Measurements from ENCODE around the gene SWI5.

SWI5 gene

GRCh38 chr9:128280084-128280622 is 4.1 kb downstream of the SWI5 start:
- no peak for DNase-seq

DNA sequence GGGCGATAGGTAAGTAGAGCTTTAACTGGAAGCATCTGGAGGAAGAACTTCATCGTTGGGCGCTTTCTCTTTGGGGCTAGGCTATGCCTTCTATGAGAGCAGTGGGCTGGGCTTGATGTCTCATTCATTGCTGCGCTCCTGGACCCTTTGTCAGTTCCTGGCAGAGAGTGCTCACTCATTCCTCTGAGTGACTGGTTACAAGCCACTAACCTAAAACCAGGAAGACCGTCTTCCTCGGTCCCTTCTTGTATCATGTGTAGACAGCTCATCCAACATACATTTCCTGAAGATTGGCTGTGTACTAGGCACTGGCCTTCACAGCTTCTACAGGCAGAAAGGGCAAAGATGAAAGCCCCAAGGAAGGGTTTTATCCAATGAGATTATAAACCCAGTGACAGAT is 6.4 kb downstream of the SWI5 start:
- DNase-seq = no peak

DNA sequence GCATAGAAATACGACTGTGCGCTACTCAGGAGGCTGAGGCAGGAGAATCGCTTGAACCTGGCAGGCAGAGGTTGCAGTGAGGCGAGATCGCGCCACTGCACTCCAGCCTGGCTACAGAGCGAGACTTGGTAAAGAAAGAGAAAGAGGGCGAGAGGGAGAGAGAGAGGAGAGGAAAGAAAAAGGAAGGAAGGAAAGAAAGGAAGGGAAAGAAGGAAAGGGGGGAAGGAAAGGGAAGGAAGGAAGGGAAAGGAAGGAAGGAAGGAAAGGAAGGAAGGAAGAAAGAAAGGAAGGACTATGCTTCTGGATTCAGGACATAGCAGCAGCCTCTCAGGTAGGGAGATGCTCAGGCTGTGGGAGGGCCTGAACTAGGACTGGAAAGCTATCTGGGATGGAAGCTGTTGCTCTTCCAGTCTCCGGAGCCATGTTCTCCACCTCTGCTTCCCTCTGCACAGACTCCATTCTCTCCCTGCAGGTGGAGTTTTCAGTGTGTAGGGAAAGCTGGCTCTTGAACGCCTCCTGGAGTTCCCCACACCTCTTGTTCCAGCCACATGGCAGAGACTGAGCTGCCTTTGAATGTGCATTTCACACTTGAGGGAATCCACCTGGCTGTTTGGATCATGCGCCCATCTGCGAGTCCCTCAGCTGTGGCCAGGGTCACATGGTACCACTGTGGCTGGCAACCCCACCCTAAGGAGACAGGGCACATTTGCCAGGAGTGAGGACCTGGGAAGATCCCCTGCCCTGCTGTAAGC is 9.1 kb downstream of the SWI5 start:
- DNase-seq = no peak

DNA sequence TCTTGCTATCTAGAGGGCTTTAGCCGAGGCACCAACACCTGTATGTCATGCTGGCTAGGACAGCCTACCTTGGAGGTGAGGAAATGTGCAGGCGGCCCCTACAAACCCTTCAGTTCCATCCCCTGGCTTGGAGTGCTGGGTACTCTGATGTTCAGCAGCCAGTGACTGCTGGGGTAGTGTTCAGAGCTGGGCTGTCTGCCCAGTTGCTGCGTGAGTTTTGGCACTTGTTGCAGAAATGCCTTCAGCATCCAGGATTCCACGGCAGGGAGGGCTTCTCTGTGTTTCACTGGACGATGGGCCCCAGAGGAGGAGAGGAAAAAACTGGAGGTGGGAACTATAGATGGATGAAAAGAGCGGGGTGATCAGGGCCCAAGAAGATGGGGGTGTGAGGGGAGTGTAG is 10.4 kb downstream of the SWI5 start:
- no peak for DNase-seq

DNA sequence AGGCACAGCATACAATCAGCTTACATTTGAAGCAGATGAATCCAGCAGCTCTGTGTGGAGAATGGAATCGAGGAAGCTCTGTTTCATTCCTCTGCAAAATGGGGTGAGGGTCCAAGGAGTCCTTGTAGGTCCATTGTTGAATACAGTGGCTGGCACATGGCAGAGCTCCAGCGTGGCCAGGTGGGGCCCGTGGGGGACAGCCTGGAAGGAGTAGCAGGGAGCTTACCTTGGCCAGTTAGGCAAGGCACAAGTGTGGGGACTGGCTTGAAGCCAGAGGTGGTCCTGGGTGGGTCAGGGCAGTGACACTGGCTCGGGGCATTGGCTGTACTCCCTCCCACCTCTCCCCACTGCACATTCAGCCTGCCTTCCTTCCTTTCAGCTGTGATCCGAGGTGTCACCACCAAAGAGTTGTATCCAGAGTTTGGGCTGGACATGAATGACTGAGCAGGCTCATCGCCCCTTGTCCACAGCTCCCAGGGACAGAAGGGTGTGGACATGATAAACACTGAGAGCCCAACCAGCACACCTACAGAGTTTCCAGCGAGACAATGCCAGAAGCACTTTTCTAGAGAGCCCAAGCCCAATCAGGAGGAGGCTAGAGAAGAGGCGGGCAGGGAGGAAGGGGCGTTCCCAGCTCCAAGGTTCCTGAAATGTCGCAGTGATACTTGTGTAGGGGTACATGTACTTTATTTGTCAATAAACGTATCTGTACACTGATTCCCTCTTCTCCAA is 12.4 kb downstream of the SWI5 start:
- DNase-seq = no peak

DNA sequence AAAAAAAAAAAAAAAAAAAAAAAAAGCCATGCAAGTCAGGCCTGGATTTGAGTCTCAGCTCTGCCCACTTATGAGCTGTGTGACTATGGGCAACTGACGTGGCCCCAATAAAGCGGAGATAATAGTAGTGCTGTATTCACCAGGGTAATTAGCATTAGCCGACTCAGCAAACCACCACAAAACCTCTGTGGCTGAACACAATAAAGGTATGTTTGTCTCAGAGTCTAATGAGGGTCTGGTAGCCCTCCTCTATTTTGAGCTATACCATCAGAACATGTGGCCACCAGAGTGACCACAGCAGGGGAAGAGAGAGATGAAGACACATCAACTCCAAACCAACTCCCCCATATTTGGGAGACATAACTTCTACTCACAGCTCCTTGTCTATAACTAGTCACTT is 15.9 kb downstream of the SWI5 start:
- DNase-seq = no peak

DNA sequence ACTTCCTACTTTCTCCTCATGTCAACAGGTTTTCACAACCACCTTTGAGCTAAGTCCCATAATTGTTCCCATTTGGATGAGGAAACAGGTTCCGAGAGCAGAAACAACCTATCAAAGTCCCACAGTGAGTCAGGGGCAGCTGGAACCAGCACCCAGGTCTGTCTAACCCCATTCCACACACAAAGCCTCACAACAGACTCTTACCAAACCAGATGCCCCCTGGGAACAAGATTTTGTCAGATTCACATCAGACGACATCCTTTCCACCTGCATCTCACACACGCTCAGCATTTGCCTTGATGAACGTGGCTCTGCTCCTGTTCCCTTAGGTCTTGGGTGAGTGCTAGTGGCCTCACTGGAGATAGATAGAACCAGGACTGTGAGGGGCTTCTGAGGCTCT is 17.0 kb downstream of the SWI5 start:
- DNase-seq = no peak

- DNase-seq = no peak
Measured at GRCh38 chr9:128294142-128294541, 18.1 kb downstream of the SWI5 start.

DNA sequence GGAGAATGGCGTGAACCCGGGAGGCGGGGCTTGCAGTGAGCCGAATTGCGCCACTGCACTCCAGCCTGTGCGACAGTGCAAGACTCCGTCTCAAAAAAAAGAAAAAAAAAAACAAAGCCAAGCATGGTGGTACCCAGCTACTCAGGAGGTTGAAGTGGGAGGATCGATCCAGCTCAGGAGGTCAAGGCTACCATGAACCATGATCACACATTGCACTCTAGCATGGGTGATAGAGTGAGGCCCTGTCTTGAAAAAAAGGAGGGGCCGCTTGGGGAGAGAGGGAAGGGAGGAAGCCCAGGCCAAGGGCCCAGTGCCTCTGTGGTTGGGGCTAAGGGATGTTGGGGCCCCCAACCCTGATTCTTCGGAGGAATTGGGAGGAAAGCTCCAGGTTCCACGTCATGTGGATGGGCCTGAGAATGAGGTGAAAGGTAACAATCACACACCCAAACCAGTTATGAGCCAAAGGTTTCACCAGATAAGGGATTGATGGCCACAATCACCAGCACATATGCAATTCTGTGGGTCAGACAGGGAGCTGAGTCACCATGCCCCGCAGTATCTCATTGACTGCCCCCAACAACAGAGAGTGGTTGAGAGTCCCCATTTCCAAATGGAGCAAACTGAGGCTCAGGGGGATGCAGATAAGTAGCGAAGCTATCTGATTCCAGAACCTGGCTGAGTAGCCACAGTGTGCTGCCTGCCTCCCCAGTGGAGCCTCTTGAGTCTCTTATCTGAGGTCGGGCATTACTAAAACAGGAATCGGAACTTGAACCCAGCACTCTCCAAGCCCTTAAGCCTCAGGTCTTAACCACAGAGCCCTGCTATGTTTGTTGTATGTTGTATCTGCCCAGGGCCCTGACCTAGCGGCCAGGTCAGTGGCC is 20.5 kb downstream of the SWI5 start:
- DNase-seq = no peak

DNA sequence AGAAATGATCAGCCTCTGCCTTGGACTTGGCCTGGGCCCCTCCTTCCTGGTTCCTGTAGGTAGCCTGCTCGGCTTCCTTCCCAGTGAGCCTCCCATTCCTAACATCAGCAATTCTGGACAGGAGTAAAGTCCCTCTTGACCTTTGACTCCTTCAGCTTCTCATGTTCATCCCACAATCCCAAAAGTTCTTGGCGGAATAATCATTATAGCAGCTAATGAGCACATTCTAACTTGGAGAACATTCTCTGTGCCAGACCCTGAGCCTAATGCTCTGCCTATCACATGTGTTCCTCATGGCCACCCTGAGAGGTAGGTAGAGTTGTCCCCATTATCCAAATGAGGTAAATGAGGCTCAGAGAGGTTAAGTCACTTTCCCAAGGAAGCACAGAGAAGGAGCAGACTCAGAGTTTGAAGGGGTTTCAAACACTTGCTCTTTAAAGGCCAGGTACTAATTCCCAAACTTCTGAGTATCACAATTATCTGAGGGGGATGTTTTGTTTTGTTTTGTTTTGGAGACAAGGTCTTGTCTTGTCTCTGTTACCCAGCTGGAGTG is 21.2 kb downstream of the SWI5 start:
- no peak for DNase-seq

DNA sequence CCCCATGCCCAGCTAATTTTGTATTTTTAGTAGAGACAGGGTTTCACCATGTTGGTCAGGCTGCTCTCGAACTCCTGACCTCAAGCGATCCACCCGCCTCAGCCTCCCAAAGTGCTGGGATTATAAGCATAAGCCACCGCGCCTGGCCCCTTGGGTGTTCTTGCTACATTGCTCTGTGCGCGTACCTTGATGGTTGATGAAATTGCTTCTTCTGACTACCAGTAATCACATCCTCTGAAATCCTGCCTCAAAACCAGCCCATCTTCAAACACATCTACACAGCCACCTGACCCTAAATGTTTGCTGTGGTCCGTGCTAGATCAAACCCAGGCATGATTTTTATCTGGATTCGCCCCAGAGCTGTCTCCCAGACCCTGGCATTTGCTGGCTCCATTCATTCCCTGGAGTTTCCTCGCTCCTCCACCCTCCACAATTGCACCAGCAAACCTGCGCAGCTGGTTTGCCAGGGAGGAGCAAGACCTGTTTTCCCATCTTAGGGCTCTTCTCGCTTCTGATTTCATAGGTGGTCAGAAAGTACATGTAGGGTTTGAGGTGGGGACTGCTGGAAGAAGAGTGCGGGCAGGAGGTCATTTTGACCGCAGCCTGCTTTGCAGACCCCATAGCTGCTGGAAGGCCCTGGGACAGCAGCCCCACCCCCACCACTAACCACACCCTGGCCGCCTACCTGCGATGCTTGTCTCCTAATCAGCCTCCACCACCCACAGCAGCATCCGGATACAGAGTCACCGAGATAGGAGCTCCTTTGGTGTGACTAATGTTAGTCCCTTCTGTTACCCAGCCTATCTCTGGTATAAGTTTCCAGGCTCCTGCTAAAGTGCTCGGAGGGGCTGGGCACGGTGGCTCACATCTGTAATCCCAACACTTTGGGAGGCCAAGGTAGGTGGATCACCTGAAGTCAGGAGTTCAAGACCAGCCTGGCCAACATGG is 22.7 kb downstream of the SWI5 start:
- DNase-seq = no peak

GRCh38 chr9:128304136-128304970 is 28.3 kb downstream of the SWI5 start:
- DNase-seq = no peak

GRCh38 chr9:128304971-128305288 is 28.9 kb downstream of the SWI5 start:
- DNase-seq = no peak

DNA sequence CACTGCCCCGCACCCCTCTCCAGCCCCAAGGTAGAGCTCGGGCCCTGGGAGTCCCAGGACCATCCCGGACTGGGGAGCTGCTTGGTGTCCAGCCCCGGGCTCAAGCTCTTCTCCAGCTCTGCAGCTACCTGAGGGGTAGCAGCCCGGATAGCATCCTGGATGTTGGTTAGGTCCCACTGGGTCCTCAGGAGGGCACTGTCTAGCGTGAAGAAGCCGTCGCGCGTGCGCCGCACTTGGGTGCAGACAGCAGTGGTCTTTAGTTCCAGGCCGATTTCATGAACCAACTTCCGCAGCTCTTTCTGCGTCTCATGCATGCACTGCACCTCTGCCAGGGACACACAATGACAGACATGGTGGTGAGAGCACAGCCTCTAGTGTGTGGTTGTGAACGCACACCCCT is 33.5 kb downstream of the SWI5 start:
- no peak for DNase-seq

GRCh38 chr9:128310461-128310860 is 34.4 kb downstream of the SWI5 start:
- no peak for DNase-seq

DNA sequence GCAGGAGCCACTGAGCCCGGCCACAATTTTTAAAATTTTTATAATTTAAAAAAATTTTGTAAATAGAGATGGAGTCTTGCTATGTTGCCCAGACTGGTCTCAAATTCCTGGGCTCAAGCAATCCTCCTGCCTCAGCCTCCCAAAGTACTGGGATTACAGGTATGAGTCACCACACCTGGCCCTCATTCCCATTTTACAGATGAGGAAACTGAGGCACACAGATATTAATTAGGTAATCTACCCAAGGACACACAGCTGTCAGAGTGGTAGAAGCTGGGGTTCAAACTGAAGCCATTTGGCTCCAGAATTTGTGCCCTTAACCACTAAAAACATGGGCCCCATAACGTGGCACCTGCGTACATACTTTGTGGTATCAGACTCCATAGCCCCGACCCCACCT is 38.6 kb downstream of the SWI5 start:
- no peak for DNase-seq

GRCh38 chr9:128316421-128316820 is 40.3 kb downstream of the SWI5 start:
- DNase-seq = no peak

DNA sequence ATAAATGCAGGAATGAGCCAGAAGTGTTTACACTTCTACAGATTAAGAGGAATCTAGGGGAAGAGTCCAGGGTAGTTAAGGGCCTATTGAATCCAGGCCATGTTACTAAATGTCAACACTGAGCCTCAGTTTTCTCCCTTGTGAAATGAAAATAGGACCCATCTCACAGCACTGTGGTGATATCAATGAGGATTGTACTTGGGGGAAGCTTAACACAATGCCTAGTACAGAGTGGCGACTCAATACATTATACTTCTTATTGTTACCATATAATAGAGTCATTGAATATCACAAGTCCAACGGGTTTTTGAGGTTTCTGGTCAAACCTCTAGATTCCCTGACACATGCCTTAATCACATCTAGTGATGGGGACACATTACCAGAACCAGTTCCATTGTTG is 41.6 kb downstream of the SWI5 start:
- no peak for DNase-seq

DNA sequence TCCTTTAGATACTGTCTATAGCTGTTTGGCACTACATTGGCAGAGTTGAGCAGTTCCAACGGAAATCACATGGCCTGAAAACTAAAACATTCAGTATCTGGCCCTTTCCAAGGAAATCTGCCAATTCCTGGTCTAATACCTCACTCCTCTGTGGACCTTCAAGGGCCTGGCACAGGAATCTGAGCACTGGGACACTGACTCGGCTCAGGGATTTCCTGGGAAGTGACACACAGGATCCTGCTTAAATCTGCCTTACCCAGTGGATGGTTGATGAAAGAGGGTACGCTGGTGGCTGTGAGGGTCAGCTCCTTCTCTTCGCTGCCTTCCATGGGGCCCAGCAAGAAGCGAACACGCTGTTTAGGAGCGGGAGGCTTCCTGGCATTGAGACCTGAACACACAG is 45.3 kb downstream of the SWI5 start:
- DNase-seq = no peak

- no peak for DNase-seq
Measured at GRCh38 chr9:128321879-128322403, 45.9 kb downstream of the SWI5 start.
